SU-DHL-6 (cell line): ENCODE measurements around the gene ENO1.

ENCODE experiments used
- H2AFZ ChIP-seq: fragments of 200-600 bp; sonication (generic); 2 replicates; pipeline ENCODE4 v1.6.1; 2014; ENCODE audit warnings: low read depth, mild to moderate bottlenecking, moderate library complexity, mixed read lengths, antibody characterized with exemption, low read length; ENCODE audit not compliant: severe bottlenecking
- H3F3A ChIP-seq: fragments of 200-600 bp; shearing (Covaris generic); 2 replicates; pipeline ENCODE4 v1.6.0; 2016; ENCODE audit warnings: antibody characterized with exemption, mild to moderate bottlenecking; ENCODE audit not compliant: insufficient read depth
- H3K27ac ChIP-seq: fragments of 200-600 bp; sonication (generic); 2 replicates; pipeline ENCODE4 v1.5.1; 2016; ENCODE audit warnings: low read depth, mild to moderate bottlenecking, low read length, moderate library complexity, mixed read lengths
- H3K27me3 ChIP-seq: fragments of 200-600 bp; sonication (generic), shearing (Covaris generic); 2 replicates; pipeline ENCODE4 v1.6.0; 2014; ENCODE audit warnings: mild to moderate bottlenecking, low read length
- H3K36me3 ChIP-seq: fragments of 200-600 bp; sonication (generic); 2 replicates; pipeline ENCODE4 v1.6.1; 2014; ENCODE audit warnings: mild to moderate bottlenecking, low read length, mixed read lengths
- H3K4me2 ChIP-seq: fragments of 300-600, 200-600 bp; shearing (Covaris generic), sonication (generic); 2 replicates; pipeline ENCODE4 v1.6.0; 2014; ENCODE audit warnings: low read length, low read depth, mild to moderate bottlenecking; ENCODE audit not compliant: poor library complexity, severe bottlenecking
- H3K4me3 ChIP-seq: fragments of 200-600 bp; sonication (generic); 2 replicates; pipeline ENCODE4 v1.5.1; 2014; ENCODE audit warnings: antibody characterized with exemption, low read length, mild to moderate bottlenecking, mixed read lengths; ENCODE audit not compliant: insufficient read depth, poor library complexity, severe bottlenecking
- H3K79me2 ChIP-seq: fragments of 200-600 bp; sonication (generic); 2 replicates; pipeline ENCODE4 v1.6.1; 2014; ENCODE audit warnings: mild to moderate bottlenecking, low read length, moderate library complexity; ENCODE audit not compliant: insufficient read depth
- H3K9ac ChIP-seq: fragments of 200-600 bp; sonication (generic); 2 replicates; pipeline ENCODE4 v1.7.0; 2014; ENCODE audit warnings: mild to moderate bottlenecking, low read length
- H3K9me2 ChIP-seq: fragments of 200-600 bp; sonication (generic); replicated peaks from 2 replicates; pipeline ENCODE4 v1.6.1; 2014; ENCODE audit warnings: low read length; ENCODE audit not compliant: insufficient read depth
- H3K9me3 ChIP-seq: fragments of 200-600 bp; sonication (generic); 2 replicates; pipeline ENCODE4 v1.6.1; 2014; ENCODE audit warnings: low read length, mixed read lengths; ENCODE audit not compliant: insufficient read depth
- H4K20me1 ChIP-seq: fragments of 200-600 bp; sonication (generic); 2 replicates; pipeline ENCODE4 v1.6.1; 2014; ENCODE audit warnings: low read depth, mild to moderate bottlenecking, antibody characterized with exemption, low read length, moderate library complexity, mixed read lengths
- EZH2phosphoT487 ChIP-seq: fragments of 200-600 bp; sonication (generic), shearing (Covaris generic); conservative IDR thresholded peaks from 2 replicates; pipeline ENCODE4 v1.6.1; 2018; ENCODE audit warnings: mild to moderate bottlenecking, antibody characterized with exemption, low read length, moderate library complexity, mixed read lengths
- TF ChIP-seq, protein P1 (sequence below): fragments of 200-600 bp; sonication (generic); IDR thresholded peaks from one replicate; pipeline ENCODE4 v1.5.1; 2017; ENCODE audit warnings: antibody characterized with exemption, mild to moderate bottlenecking, low read length, moderate library complexity; ENCODE audit not compliant: insufficient read depth, poor library complexity, severe bottlenecking

ENO1 gene

DNA sequence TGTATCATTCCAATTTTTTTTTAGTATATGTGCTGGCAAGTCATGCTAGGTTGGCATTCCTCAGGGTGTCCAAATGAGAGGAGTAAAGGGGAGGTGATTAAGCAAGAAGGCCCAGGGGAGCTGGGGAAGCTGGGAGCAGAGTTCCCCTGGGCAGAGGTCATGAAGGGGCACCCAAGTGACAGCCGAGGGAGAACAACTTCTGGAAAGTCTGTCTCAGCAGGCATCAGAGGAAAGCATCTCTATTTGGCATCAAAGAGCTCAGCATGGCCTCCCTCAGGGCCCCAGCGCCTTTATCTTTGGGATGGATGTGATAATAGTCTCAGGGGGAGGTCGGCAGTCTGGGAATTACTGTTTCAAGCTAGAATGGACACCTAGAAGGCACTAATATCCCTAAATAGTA is 5.0 kb upstream of the ENO1 start:
- no peaks in the 10 kb centered on the region for H3K36me3 ChIP-seq
- no peaks in the 10 kb centered on the region for H3K9me2 ChIP-seq
- H3K79me2 ChIP-seq: peaks cover under 1% of the 10 kb centered on the region; the same call in 1 of the 2 replicates
- H2AFZ ChIP-seq: no peak overlapping the region
- H3K27me3 ChIP-seq: no peaks in the 10 kb centered on the region
- no peaks in the 10 kb centered on the region for H3K9me3 ChIP-seq
- H3K4me2 ChIP-seq: no peak overlapping the region
- H3K4me3 ChIP-seq: no peak overlapping the region
- H3K27ac ChIP-seq: no peak overlapping the region
- no peaks in the 10 kb centered on the region for H4K20me1 ChIP-seq
- peaks cover 13% of the 10 kb centered on the region; the same call in 1 of the 2 replicates for H3F3A ChIP-seq
- H3K9ac ChIP-seq: no peak overlapping the region
- TF ChIP-seq, protein P1, sequence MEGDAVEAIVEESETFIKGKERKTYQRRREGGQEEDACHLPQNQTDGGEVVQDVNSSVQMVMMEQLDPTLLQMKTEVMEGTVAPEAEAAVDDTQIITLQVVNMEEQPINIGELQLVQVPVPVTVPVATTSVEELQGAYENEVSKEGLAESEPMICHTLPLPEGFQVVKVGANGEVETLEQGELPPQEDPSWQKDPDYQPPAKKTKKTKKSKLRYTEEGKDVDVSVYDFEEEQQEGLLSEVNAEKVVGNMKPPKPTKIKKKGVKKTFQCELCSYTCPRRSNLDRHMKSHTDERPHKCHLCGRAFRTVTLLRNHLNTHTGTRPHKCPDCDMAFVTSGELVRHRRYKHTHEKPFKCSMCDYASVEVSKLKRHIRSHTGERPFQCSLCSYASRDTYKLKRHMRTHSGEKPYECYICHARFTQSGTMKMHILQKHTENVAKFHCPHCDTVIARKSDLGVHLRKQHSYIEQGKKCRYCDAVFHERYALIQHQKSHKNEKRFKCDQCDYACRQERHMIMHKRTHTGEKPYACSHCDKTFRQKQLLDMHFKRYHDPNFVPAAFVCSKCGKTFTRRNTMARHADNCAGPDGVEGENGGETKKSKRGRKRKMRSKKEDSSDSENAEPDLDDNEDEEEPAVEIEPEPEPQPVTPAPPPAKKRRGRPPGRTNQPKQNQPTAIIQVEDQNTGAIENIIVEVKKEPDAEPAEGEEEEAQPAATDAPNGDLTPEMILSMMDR: no peak

DNA sequence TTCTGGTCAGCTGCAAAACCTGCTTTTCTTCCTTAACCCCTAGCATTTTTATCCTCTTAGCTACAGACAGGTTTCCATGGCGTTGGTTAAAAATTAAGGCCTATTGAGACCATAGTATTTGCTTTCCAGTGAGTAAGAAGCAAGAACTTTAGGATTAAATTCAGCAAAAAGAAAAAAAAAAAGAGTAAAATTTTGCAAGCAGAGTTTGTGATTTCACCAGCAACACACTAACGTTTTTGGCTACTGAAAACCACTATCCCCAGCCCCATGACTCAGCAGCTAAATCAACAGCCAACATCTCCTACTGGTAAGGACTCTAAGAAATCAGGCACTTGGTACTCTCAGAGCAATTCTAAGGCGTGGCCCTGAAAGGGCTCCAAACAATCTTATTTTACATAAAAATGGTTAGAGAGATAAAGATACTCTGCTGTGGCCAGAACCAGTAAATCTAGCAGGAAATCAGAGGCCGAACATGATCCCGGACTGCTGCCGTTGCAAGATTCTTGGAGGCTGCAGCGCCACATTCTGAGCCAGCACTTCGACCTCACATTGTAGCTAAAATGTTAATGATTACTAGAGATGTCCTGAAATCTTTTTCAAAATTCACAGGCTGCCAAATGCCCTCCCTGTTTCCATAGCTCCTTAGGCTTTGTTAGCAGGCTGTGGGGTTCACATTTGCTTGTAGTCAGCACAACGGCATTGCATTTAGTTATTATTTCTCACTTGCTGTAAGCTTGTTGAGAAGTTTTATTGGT is 1.6 kb upstream of the ENO1 start:
- Histone ChIP-seq H3K9me3 (no peaks in the 10 kb centered on the region), H3K9me2 (no peaks in the 10 kb centered on the region), H3K4me2 (peak overlapping the region; percentile 87), H3K9ac (peak overlapping the region; percentile 99), H3K4me3 (peak overlapping the region; percentile 85), H3K27ac (peak overlapping the region; percentile 92; the same call in 1 of the 2 replicates), H3F3A (peaks cover 28% of the 10 kb centered on the region), H3K27me3 (no peaks in the 10 kb centered on the region), H4K20me1 (peaks cover 16% of the 10 kb centered on the region), H3K36me3 (peaks cover 18% of the 10 kb centered on the region), H3K79me2 (peaks cover 34% of the 10 kb centered on the region), H2AFZ (peak overlapping the region; percentile 73)
- no peak for TF ChIP-seq EZH2phosphoT487
- TF ChIP-seq, protein P1: no peak

DNA sequence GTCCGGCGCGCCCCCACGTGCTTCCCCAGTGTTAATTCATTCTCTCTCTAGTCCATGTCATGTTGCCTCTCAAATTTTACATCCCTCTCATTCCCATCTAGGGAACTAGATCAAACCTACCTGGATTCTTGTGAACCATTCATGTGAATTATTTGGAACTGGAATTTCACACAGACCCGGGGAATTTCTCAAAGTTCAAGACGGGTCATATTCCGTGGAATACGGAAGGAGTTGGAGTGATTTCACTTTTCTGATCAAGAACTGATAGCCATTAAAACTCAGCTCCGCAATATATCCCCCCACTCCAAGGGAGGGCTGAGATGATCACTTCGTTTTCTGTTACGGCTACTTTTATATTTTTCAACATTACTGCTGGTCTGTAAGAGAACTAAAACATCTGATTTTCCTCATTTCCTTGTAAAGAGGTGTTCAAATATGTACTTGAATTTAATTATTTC is 1.0 kb upstream of the ENO1 start:
- Histone ChIP-seq H3K9me3 (no peaks in the 10 kb centered on the region), H3K79me2 (peaks cover 40% of the 10 kb centered on the region), H3K9ac (peak overlapping the region; percentile 99), H3K4me2 (peak overlapping the region; percentile 87), H3K27me3 (no peaks in the 10 kb centered on the region), H3K36me3 (peaks cover 23% of the 10 kb centered on the region), H3K9me2 (no peaks in the 10 kb centered on the region), H3F3A (peaks cover 33% of the 10 kb centered on the region), H3K27ac (peak overlapping the region; percentile 92), H2AFZ (peak overlapping the region; percentile 73), H4K20me1 (peaks cover 22% of the 10 kb centered on the region), H3K4me3 (peak overlapping the region; percentile 85)
- TF ChIP-seq, protein P1: no peak
- TF ChIP-seq EZH2phosphoT487: no peak
